Epithelial cell of proximal tubule (primary cell): ENCODE measurements around the gene ANKRD33. TPM values are rescaled to one million over a fixed set of nuclear protein-coding genes. Genes with fewer than 3 reads are reported as not detected.

ENCODE experiments used
- DNase-seq: peaks from one replicate; pipeline ENCODE4 v3.0.0-alpha.2; 2011; ENCODE audit warnings: low read depth
- H3K4me3 ChIP-seq: 2 replicates; pipeline ENCODE4 v1.5.1; 2011; ENCODE audit warnings: low read depth, mild to moderate bottlenecking, low read length
- total RNA-seq: library from RNA; depleted of rRNA; stranded (reverse); fragments of >200 nt; gene quantifications from 2 replicates; pipeline ENCODE4 v1.2.3, GENCODE V29; 2015
- TF ChIP-seq, protein P1 (sequence below): conservative IDR thresholded peaks from 2 replicates; pipeline ENCODE4 v1.5.1; 2012; ENCODE audit warnings: low read depth, mild to moderate bottlenecking, low read length

The ANKRD33 gene, protein sequence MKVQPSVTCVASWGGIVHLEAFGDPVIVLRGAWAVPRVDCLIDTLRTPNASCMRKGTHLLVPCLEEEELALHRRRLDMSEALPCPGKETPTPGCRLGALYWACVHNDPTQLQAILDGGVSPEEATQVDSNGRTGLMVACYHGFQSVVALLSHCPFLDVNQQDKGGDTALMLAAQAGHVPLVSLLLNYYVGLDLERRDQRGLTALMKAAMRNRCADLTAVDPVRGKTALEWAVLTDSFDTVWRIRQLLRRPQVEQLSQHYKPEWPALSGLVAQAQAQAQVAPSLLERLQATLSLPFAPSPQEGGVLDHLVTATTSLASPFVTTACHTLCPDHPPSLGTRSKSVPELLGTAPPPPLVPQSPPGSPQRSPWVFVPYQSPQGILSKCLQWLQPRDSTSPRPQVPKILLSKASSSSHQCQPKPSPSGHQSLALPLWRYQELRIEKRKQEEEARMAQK
- total RNA-seq, result not detected in 2 replicates

DNA sequence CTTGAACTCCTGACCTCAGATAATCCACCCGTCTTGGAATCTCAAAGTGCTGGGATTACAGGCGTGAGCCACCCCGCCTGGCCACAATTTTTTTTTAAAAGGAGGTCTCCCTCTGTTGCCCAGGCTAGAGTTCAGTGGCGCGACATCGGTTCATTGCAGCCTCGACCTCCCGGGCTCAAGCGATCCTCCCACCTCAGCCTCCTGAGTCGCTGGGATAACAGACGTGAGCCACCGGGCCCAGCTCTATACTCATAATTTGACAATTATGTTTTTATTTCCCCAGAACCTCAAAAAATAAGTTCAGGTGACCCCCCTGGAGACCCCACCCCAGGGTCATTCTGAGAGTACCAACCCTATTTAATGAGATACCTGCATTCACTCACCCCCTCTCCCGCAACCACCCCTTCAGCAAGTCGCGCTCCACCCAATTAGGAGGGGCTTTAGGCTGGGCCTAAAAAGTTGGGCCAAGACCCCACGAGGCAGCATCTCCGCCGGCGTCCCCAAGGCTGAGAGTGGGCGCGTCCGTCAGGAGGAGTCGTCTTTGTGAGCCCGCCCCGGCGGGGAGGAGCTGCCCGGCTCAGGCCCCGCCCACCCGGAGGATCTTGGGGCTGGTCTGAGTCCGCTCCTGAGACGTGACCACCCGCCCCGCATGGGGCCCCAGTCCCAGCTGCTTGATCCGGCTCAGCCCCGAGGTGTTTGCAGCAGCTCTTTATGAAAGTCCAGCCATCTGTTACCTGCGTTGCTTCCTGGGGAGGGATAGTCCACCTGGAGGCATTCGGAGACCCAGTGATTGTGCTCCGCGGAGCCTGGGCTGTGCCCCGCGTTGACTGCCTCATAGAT, at the start of gene ANKRD33:
Gene ANKRD33, plus strand, starts transcription at position 628 of the 840 bp plus-strand sequence. Its CDS starts 84 bp downstream, at position 712.
- H3K4me3 ChIP-seq, result peak within 1 kb of the TSS; percentile 21
- TF ChIP-seq, protein P1, sequence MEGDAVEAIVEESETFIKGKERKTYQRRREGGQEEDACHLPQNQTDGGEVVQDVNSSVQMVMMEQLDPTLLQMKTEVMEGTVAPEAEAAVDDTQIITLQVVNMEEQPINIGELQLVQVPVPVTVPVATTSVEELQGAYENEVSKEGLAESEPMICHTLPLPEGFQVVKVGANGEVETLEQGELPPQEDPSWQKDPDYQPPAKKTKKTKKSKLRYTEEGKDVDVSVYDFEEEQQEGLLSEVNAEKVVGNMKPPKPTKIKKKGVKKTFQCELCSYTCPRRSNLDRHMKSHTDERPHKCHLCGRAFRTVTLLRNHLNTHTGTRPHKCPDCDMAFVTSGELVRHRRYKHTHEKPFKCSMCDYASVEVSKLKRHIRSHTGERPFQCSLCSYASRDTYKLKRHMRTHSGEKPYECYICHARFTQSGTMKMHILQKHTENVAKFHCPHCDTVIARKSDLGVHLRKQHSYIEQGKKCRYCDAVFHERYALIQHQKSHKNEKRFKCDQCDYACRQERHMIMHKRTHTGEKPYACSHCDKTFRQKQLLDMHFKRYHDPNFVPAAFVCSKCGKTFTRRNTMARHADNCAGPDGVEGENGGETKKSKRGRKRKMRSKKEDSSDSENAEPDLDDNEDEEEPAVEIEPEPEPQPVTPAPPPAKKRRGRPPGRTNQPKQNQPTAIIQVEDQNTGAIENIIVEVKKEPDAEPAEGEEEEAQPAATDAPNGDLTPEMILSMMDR, result no peak
- no peak for DNase-seq

DNA sequence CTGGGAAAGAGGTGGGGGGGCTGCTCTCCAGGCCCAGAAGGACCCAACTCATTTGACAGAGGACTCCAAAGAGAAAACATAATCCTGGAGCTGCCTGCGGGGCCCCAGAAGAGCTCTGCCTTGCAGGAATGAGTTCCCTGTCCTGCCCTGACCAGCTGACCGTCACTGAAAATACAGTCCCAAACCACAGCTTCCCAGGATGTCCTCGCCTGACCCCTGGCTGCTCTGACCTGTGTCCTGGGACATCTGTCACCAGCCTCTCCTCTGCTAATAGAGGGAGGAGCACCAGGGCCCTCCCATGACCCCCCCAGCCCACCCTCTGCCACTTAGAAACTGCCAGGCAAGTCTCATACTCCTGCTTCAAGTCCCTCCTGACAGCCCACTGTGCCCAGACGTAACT, 49.1 kb upstream of the ANKRD33 start:
- TF ChIP-seq, protein P1, result no peak
- H3K4me3 ChIP-seq, result no peak overlapping the region
- DNase-seq, result no peak

DNA sequence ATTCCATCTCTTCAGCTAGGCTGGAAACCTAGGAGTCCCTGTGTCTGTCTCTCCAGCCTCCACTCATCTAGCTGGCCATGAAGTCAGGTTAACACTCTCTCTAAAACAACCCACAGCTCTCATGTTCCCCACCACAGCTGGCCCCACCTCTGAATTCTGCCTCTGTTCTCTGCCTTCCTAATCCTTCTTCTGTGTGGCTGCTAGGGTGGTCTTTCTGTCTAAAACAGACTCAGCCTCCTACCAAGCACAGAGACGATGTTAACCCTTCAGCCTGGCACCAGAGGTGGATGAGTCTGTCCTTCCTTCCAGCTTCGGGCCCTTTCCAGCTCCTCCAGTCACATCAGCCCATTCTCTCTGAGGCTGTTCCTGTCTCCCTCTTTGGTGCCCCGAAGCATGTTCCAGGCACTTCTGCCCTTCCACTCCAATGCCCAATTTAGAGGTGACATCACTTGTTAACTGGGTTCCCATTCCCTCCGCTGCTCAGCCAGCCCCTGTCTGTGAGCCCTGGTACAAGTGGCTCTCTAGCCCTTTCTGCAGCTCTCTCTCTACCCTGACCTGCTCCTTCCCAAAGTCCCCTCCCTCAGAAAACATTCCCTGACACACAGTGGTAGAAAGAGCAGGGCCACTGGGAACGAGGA, 48.5 kb upstream of the ANKRD33 start:
- no peak for DNase-seq
- TF ChIP-seq, protein P1, result no peak
- H3K4me3 ChIP-seq, result no peak overlapping the region

DNA sequence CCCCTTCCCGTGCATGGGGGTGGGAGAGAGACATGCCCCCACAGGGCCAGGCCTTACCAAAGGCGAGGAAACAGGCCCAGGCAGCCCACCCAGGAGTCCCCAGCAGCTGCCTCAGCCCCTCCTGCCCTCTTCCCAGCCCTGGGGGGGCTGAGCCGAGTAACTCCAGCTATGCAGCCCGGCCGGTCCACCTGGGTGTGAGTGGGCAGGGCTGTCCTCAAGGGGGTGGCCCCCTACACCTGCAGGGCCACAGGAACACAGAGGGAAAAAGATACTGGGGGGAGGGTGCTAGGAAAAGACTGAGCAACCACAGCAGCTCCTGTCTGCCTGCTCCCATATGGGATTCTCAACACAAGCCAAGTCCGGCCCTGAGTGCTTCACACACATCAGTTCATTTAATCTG, 46.9 kb upstream of the ANKRD33 start:
- H3K4me3 ChIP-seq, result no peak overlapping the region
- no peak for DNase-seq
- TF ChIP-seq, protein P1, result no peak

DNA sequence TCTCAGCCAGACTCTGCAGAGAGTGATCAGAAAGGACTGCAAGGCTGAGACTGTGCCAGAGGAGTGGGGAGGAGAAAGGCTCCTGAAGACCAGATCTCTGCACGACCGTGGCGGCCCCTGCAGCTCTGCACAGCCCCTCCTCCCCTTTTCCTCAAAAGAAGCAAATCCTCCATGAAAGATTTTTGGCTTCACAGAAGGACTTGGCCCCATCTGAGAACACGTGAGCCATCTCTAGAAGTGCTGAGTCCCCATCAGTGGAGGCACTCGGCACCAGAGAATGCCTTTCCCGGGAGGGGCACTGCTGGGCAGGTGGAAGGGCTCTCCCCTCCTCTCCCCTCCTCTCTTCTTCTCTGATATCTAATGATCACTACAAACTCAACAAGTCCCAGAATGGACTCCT, 46.2 kb upstream of the ANKRD33 start:
- no peak for DNase-seq
- TF ChIP-seq, protein P1, result no peak
- no peak overlapping the region for H3K4me3 ChIP-seq

DNA sequence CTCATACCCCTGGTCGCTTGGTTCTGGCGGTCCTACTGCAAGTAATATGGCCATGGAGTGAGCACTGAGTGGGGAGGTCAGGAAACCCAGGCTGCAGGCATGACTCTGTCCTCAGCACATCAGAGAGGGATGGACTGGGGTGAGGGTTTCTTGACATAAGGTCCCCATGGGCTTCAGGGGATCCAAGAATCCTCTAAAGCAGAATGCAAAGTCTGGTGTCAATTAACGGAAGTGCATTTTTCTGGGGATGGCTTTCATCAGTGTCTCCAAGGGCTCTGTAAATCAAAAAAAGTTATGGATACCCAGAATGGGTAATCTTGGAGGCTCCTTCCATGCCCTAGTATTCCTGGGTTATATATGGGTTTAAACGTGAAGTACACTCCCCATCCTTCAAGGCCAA, 43.0 kb upstream of the ANKRD33 start:
- TF ChIP-seq, protein P1, result no peak
- no peak for DNase-seq
- H3K4me3 ChIP-seq, result no peak overlapping the region
